Stimulated activated CD8-positive, alpha-beta memory T cell treated with anti-CD3 and anti-CD28 coated beads, Interleukin-12 subunit alpha, Interleukin-12 subunit beta, amount 100 ng/mL, for 1 hour (primary cell): ENCODE measurements around the gene ARMC10.
"Not testable (repeated sequence)": the region's sequence is repeated elsewhere in the genome, so short reads cannot be mapped to it uniquely, and the experiment has no call there.

ENCODE experiments used
- DNase-seq: peaks from one replicate; pipeline ENCODE4 v3.0.0-alpha.2; 2020; ENCODE audit warnings: low read depth

Gene ARMC10

DNA sequence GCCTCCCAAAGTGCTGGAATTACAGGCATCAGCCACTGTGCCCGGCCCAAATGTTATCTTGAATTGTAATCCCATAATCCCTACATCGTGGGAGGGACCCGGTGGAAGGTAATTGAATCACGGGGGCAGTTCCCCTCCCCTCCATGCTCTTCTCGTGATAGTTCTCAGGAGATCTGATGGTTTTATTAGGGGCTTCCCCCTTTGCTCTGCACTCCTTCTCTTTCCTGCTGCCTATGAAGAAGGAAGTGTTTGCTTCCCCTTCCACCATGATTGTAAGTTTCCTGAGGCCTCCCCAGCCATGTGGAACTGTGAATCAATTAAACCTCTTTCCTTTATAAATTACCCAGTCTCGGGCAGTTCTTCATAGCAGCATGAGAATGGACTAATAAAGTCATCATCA is 3.3 kb downstream of the ARMC10 start:
- not testable (repeated sequence) for DNase-seq

DNA sequence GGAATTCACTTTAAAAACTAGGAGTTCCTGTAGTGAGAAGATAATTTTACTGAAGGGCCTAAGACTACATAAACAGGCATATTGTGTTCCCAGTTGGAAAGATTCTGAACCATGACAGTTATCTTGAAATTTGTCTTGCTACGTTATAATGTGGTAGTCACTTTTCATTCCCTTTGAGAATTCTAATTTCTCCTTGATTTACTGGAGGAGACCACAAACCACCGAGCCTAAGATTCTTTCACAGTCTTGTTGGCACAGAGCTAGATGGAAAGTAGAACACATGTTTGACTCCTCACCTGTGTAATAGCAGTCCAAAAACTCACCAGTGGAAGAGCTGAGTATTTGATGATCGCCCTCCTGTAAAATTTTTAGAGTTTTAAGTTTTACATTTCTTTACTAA is 4.9 kb downstream of the ARMC10 start:
- DNase-seq, result no peak

DNA sequence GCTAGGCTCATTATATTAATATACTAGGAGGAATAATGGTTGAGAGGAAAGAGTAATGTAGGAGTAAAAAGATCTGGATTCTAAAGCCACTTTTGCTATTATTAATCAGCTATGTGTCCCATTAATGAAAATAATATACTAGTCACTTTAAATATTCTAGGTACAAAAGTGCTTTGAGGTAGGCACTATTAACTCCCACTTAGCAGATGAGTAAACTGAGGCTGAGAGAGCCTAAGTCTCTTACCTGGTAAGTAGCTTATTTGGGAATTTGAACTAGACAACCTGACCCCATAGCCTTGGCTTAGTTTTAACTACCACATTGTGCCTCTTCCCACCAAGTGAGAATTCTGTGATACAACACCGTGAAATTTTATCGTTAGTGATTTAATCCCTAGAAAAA is 6.0 kb downstream of the ARMC10 start:
- DNase-seq, result no peak

DNA sequence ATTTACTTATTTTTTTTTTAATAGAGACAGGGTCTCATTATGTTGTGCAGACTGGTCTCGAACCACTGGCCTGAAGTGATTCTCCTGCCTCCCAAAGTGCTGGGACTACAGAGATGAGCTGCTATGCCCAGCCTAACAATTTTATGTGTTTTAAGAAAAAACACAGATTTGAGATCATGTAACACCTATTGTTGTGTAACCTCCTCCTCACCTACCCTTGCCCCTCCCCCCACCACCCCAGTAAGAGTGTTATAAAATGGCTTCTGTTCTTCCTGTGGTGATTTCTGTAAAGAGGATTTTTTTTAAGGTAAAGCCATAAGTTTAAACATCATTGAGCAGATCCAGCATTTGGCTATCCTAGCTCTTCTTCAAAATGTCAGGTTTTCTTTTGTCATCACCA is 7.6 kb downstream of the ARMC10 start:
- DNase-seq, result no peak

DNA sequence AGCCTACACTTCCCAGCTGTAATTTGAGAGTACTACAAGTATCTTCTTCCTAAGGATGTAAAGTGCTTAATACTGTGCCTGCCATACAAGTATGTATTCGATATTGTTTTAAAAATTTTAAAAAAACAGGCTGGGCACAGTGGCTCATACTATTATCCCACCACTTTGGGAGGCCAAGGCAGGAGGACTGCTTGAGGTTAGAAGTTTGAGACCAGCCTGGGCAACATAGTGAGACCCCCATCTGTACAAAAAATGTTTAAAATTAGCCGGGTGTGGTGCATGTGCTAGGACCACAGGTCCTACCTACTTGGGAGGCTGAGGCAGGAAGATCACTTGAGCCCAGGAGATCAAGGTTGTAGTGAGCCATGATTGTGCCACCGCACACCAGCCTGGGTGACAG is 8.3 kb downstream of the ARMC10 start:
- DNase-seq, result no peak

DNA sequence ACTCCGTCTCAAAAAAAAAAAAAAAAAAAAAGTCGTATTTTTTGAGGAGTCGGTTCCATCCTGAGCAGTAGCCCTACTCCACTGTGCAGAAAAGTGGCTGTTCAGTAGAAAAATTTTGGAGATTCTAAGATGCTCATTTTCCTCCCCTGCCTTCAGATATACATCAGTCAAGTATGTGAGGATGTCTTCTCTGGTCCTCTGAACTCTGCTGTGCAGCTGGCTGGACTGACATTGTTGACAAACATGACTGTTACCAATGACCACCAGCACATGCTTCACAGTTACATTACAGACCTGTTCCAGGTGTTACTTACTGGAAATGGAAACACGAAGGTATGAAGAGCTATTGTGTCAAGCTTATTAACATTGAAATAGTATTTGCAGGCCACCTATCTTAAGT is 17.4 kb downstream of the ARMC10 start:
- not testable (repeated sequence) for DNase-seq

DNA sequence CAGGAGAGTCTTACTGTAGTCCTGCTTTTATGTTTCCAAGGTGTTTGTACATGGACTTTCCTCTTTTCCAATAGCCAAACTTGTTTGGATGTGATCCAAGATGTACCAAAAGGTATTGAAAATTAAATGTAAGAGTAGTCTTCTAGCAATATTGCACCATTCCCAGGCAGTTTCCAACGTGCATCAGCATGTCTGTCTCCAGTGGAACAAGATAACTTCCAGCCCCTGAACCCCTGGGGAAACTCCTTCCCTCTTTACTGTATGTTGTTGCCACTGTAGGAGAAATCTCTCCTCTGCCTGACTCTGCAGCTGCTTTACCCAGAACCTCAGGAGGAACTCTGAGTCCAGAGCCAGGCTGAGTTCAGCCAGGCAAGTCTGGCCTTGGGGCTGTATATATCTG is 18.5 kb downstream of the ARMC10 start:
- no peak for DNase-seq

DNA sequence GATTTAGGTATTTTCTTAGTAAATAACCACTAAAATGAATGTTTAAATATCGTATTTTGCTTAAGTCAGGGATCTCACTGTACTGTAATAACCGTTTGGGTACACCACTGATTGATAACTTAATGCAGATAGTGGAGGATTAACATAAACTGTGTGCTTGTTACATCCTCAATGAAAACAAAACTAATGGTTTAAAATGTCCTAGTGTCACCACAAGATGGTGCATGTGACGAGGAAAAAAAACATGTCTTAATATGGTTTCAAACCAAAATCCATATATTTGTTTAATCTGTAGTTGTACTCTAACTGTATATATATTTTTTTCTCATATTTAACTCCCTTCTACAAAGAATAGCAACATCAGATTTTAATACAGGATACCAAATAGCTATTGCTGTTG is 19.2 kb downstream of the ARMC10 start:
- DNase-seq, result no peak

DNA sequence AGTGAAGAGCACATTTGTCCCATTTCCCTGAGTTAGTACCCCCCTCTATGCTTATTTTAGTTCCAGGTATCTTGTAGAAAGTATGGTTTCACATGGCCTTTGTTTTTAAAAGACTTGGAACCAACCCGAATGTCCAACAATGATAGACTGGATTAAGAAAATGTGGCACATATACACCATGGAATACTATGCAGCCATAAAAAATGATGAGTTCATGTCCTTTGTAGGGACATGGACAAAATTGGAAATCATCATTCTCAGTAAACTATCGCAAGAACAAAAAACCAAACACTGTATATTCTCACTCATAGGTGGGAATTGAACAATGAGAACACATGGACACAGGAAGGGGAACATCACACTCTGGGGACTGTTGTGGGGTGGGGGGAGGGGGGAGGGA is 20.6 kb downstream of the ARMC10 start:
- DNase-seq, result not testable (repeated sequence)

DNA sequence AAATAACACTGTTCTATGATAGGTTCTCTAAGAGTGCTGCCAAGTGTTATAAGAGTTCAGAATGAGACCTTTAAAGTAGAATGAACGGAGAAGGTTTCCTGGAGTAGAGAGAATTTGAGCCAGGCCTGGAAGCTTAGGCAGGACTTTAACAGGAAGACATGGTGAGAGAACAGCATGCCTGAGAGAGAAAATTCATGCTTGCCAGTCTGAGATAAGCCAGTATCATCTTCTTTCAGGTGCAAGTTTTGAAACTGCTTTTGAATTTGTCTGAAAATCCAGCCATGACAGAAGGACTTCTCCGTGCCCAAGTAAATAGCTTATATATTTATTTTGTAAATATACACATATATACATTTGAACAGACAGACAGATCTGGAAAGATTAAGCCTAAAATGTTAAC is 22.1 kb downstream of the ARMC10 start:
- DNase-seq, result no peak

DNA sequence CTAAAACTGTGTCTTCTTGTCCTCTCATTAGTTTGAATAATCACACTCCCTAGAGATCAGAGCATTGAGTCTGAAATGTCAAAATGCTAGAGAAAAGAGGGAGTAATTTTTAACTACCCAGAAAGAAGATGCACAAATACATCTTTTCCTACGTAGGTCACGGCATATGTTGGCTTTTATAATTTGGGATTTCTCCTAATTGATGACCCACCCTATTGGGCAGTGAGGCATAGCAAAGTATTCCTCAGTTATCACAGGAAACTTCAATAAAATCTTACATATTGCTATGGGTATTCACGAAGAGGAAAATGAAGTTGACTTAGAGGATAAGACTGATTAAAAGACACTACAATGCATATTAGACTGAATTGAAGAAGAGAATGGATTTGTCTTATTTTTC is 25.4 kb downstream of the ARMC10 start:
- no peak for DNase-seq

DNA sequence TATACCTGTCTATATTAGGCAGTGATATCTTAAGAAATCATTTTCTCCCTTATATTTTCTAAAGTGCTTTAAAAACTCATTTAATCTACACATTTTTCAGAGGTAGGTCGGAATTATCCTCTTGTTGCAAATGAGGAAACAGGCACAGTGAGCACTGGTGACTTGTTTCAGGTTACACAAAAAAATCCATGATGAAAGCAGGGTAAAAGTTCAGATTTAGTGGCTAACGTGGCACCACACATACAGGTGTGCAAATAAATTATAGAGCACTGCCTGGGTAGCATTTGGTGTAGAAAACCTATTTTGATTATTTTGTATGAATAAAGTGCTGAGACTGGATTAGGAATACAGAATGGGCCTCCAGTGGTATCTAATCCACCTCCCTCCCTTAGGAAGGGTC is 26.6 kb downstream of the ARMC10 start:
- DNase-seq, result no peak

DNA sequence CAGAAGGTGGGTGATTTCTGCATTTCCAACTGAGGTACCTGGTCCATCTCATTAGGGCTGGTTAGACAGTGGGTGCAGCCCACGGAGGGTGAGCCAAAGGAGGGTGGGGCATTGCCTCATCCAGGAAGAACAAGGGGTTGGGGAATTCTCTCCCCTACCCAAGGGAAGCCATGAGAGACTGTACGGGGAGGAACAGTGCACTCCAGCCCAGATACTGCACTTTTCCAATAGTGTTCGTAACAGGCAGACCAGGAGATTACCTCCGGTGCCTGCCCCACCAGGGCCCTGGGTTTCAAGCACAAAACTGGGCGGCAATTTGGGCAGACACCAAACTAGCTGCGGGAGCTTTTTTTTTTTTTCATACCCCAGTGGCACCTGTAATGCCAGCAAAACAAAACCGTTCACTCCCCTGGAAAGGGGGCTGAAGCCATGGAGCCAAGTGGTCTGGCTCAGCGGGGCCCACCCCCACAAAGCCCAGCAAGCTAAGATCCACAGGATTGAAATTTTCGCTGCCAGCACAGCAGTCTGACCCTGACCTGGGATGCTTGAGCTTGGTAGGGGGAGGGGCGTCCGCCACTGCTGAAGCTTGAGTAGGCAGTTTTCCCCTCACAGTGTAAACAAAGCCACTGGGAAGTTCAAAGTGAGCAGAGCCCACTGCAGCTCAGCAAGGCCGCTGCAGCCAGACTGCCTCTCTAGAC is 31.2 kb downstream of the ARMC10 start:
- DNase-seq, result no peak

DNA sequence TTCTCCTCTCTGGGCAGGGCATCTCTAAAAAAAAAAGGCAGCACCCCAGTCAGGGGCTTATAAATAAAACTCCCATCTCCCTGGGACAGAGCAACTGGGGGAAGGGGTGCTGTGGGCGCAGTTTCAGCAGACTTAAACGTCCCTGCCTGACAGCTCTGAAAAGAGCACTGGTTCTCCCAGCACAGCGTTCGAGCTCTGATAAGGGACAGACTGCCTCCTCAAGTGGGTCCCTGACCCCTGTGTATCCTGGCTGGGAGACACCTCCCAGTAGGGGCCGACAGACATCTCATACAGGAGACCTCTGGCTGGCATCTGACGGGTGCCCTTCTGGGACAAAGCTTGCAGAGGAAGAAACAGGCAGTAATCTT is 31.7 kb downstream of the ARMC10 start:
- DNase-seq, result not testable (repeated sequence)

DNA sequence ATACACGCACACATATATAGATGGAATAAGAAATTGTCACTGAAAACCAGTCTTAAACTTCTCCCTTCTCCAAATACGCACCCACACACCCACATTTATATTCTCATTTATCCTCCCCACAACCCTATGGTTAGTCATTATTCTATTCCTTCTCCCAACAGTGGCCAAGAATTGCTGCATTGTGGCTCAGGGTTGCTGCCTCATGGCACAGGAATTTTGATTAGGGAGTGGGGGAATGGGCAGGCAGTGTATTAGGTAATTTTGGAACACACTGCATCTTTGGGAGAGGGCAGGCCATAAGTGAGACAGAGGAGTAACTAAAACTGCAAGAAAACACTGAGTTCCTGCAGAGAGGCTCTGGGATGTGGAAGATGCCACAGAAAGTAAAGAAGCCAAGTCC is 38.2 kb downstream of the ARMC10 start:
- no peak for DNase-seq

DNA sequence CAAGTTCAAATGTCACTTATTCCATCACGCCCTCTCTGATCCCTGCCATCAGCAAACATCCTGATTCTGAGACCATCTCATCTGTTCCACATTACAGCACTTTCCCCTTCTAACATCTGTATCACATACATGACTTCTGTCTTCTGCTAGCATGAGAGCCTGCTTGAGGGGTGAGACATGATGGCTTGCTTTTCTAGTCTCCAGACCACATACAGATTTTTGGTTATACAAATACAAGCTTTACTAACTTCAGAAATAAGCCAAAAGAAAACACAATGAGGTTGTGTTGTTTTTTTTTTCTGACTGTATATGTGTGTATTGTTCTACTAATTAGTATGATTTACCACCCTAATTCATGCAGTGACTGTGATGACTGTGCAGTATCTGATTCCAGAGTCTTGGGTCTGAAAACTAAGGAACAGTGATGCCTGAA is 39.7 kb downstream of the ARMC10 start:
- no peak for DNase-seq

DNA sequence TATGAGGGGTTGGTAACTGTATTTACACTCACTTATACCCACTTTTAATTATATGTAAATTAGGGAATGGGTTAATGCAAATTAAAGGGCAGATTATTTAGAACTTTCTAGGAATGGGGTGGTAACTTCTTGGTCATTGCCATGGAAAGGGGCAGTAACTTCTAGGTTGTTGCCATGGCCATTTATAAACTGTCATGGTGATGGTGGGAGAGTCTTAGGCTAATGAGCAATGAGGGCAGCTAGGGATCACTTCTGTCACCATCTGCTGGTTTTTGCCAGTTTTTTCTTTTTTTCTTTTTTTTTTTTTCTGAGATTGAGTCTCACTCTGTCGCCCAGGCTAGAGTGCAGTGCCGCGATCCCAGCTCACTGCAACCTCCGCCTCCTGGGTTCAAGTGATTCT is 40.8 kb downstream of the ARMC10 start:
- no peak for DNase-seq

DNA sequence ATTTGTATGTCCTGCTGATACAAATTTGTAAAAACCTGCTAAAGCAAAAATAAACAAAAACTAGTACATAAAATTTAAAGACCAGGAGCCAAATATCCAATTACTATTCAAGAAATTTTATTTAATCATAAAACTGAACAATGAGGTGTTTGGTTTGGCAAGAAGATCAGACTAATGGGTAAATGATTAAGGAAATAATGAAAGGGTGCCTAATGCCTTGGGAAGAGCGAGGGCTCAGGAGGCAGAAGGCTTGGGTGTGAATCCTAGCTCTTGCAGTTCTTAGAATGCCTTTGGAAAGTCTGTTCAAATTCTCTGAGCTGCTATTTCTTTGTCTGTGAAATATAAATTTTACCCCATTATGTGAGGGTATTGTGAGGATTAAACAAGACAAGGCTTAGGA is 41.6 kb downstream of the ARMC10 start:
- no peak for DNase-seq

DNA sequence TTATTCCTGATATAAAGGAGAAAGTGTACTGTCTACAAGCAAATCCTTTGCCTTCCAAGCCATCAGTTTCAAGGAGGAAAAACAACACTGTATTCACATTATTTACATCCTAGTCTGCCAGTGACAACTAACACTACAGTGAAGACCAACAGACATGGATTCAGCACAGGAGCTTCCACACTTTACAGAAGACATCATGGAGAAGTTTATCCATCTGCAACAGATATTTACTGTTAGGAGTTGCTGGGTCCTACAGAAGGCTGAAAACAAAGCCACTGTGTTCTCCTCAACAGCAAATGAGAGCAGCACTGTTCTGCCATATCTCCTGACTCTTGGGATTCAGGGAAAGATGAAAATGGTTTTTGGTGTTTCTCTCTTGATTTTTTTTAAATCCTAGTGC is 42.1 kb downstream of the ARMC10 start:
- DNase-seq, result no peak

DNA sequence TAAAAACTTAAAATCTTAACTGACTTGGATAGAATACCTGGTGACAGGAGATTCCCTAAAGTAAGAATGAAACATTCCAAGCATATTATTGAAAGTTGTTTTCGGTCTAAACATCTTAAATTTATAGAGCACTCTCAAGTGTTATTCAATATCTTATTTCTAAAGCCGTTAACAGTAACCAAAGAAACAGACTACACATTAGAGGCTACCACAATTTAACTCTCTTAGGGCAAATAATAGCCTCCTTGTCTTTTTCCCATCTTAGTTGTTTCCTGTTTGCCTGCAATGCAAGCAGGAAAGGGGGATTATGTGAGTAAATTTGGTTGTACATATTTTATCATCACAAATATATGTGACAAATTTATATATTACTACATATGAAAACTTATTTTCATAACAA is 42.5 kb downstream of the ARMC10 start:
- no peak for DNase-seq

DNA sequence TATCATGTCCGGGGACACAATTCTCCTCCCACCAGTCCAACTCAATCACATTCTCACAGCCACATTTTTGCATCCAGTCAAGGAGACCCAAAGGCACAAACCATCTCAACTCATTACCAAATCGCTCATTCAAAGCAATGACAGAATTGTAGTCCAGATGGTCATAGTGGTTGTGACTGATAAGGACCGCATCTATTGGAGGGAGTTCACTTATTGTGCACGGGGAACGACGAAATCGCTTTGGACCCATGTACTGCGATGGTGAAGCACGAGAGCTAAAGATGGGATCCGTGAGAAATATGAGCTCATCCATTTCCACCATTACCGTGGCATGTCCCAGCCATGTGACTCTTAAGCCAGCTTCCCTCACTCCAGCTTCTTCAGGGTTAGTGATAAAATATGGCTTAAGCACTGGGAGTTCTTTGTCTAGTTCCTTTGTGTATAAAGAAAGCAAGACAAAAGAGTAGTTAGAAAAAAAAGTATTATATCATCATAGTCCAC is 44.9 kb downstream of the ARMC10 start:
- DNase-seq, result no peak

DNA sequence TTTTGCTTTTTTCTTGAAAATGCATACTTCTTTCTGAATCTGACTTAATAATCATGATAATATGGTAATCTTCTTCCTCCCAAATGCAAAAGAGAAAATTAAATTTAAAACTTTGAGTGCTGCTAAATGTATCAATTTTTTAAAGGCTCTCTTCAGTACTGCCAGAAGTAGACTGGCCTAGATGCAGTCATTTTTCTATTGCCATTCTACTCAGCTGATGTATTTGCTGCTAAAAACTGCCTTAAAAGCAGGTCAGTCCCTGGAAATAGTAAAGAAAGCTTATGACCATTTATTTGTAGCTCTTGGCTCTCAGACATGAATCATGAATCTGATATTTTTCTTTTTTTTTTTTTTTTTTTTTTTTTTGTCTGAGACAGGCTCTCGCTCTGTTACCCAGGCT is 45.4 kb downstream of the ARMC10 start:
- no peak for DNase-seq

DNA sequence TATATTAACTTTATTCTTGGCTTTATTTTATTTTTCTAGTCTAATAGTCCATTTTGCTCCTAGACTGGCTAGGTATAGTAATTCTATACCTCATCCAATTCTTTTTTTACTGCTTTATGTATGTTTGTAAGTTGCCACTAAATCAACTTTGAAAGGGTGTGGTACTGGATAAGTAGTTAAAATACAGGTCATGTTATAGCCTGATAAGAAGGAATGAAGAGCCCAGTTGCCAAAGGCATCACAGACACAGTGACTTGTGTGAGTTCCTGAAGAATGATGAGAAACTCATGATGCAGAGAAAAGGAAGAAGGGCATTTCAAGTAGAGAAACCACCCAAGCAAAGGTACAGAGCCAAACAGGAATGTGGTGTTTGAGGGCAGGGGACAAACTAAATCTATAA is 46.7 kb downstream of the ARMC10 start:
- DNase-seq, result no peak

DNA sequence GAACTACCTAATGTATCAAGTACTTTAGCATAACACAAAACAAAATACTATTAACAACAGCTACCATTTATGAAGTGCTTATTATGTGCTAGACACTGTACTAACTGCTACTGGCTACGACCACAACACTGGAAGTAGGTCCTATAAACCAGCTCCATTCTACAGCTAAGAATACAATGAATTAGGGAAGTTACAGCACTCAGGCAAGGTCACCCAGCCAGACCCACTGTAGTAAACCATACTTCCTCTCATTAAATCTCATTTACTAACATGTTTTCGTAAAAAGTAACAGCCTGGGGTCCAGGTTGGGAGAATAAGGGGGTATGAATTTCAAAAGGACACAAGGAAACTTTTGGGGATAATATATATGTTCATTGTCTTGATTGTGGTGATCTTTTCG is 48.6 kb downstream of the ARMC10 start:
- DNase-seq, result no peak
